A673 (cell line): ENCODE results near the gene PLEK. TPM values are rescaled to one million over a fixed set of nuclear protein-coding genes. Genes with fewer than 3 reads are reported as not detected.
A peak's percentile ranks its signal among the peaks of the same experiment; 100 is the strongest.

Experiments
- Bru-seq: library from RNA; stranded (reverse); fragments of 400-500 nt; gene quantifications from one replicate; lab custom pipeline; 2021; lab: Mats Ljungman, UMichigan
- BruChase-seq, 2 experiments: library from RNA; stranded (reverse); fragments of 400-500 nt; gene quantifications; one replicate each; lab custom pipeline; 2021; lab: Mats Ljungman, UMichigan
- BruUV-seq: library from RNA; stranded (reverse); fragments of 400-500 nt; replicated peaks from 2 replicates; lab custom pipeline; 2021; lab: Mats Ljungman, UMichigan
- CTCF ChIA-PET: fragments of 300-600 bp; sonication (Branson Sonifier 250); formaldehyde crosslinking; loops from one replicate; lab custom pipeline; 2022; ENCODE audit warnings: antibody characterized with exemption; lab: Charles Lee
- POLR2A ChIA-PET: fragments of 300-600 bp; sonication (Branson Sonifier 250); formaldehyde crosslinking; loops from one replicate; lab custom pipeline; 2022; ENCODE audit warnings: antibody characterized with exemption; ENCODE audit not compliant: low non-redundant PET; lab: Charles Lee
- DNase-seq: peaks from one replicate; pipeline ENCODE4 v3.0.0-alpha.2; 2015; ENCODE audit warnings: low spot score
- H3K27ac ChIP-seq: fragments of 200-600 bp; sonication (generic); 2 replicates; pipeline ENCODE4 v1.5.1; 2016; ENCODE audit warnings: mixed run types, low read depth, mild to moderate bottlenecking, mixed read lengths, antibody characterized with exemption, low read length; ENCODE audit not compliant: poor library complexity, severe bottlenecking
- H3K27me3 ChIP-seq: fragments of 200-600 bp; sonication (generic); replicated peaks from 2 replicates; pipeline ENCODE4 v1.6.1; 2017; ENCODE audit warnings: mixed run types, low read depth, mild to moderate bottlenecking, mixed read lengths, antibody characterized with exemption, low read length; ENCODE audit not compliant: insufficient read depth, poor library complexity
- H3K36me3 ChIP-seq: fragments of 200-600 bp; sonication (generic); 2 replicates; pipeline ENCODE4 v1.6.1; 2016; ENCODE audit warnings: mixed run types, mild to moderate bottlenecking, mixed read lengths, antibody characterized with exemption, low read length; ENCODE audit not compliant: insufficient read depth, poor library complexity, severe bottlenecking
- H3K4me1 ChIP-seq: fragments of 200-600 bp; sonication (generic); 2 replicates; pipeline ENCODE4 v1.6.1; 2017; ENCODE audit warnings: mixed run types, mild to moderate bottlenecking, mixed read lengths, antibody characterized with exemption, low read length; ENCODE audit not compliant: insufficient read depth, poor library complexity, severe bottlenecking
- H3K4me3 ChIP-seq: fragments of 200-600 bp; sonication (generic); 2 replicates; pipeline ENCODE4 v1.5.1; 2016; ENCODE audit warnings: low read depth, mixed run types, mild to moderate bottlenecking, mixed read lengths, low read length; ENCODE audit not compliant: poor library complexity, severe bottlenecking
- H3K9me3 ChIP-seq: fragments of 200-600 bp; sonication (generic); 2 replicates; pipeline ENCODE4 v1.6.1; 2016; ENCODE audit warnings: mixed run types, low read depth, mild to moderate bottlenecking, mixed read lengths, antibody characterized with exemption, low read length; ENCODE audit not compliant: poor library complexity, severe bottlenecking
- CTCF ChIP-seq: fragments of 300-800, 200-600 bp; sonication (generic); conservative IDR thresholded peaks from 2 replicates; pipeline ENCODE4 v1.5.1; 2017; ENCODE audit warnings: low read depth, mild to moderate bottlenecking, antibody characterized with exemption, low read length, moderate library complexity, mixed read lengths
- EZH2 ChIP-seq: fragments of 200-600 bp; sonication (generic); IDR thresholded peaks from 2 replicates; pipeline ENCODE4 v1.6.1; 2017; ENCODE audit warnings: borderline replicate concordance, low read depth, mild to moderate bottlenecking, mixed read lengths, antibody characterized with exemption, low read length; ENCODE audit not compliant: poor library complexity, severe bottlenecking
- intact Hi-C: fragments of 100-400 bp; cut with micrococcal nuclease; formaldehyde crosslinking; loops from one replicate; pipeline ENCODE4 v1.10.0; 2022; ENCODE audit not compliant: unreplicated experiment
- long read RNA-seq: library from polyadenylated mRNA; stranded (forward); transcript quantifications from one replicate; pipeline ENCODE4 v2.0.0, GENCODE V29; 2022
- total RNA-seq: library from RNA; stranded (reverse); gene quantifications from 2 replicates; pipeline ENCODE4 v1.2.3, GENCODE V29; 2021

PLEK gene
- not detected in 2 replicates for total RNA-seq
- Bru-seq, nascent RNA: percentile 3 among the genes with signal in this experiment
- percentile 10 among the genes with signal in this experiment for BruChase-seq, experiment 1, labeled RNA remaining after a 2-hour chase
- percentile 5 among the genes with signal in this experiment for BruChase-seq, experiment 2, labeled RNA remaining after a 6-hour chase
- long read RNA-seq: 0 reads

GRCh38 chr2:68365087-68365486, at the start of gene PLEK:
PLEK (plus strand) TSS chr2:68365282; CDS start chr2:68365352, 70 bp downstream.
- CTCF ChIA-PET: no interaction called here
- POLR2A ChIA-PET: no interaction called here
- Histone ChIP-seq H3K27ac (no peak within 1 kb of the TSS), H3K36me3 (no peaks in the 10 kb centered on the region), H3K4me3 (no peak within 1 kb of the TSS), H3K9me3 (no peaks in the 10 kb centered on the region), H3K27me3 (no peaks in the 10 kb centered on the region), H3K4me1 (no peaks in the 10 kb centered on the region)
- no peak for DNase-seq
- TF ChIP-seq CTCF: no peak
- TF ChIP-seq EZH2: no peak
- intact Hi-C loops: no loop called here
- no TSS peak for BruUV-seq

- H3K36me3 ChIP-seq: peaks cover 28% of the 10 kb centered on the region
- H3K4me3 ChIP-seq: no peak overlapping the region
- TF ChIP-seq CTCF (no peak), EZH2 (no peak)
- peaks cover 10% of the 10 kb centered on the region for H3K4me1 ChIP-seq
- intact Hi-C loops: no loop called here
- POLR2A ChIA-PET: no interaction called here
- CTCF ChIA-PET: no interaction called here
- no TSS peak for BruUV-seq
- DNase-seq: no peak
- H3K27ac ChIP-seq: no peak overlapping the region
- no peaks in the 10 kb centered on the region for H3K9me3 ChIP-seq
- no peaks in the 10 kb centered on the region for H3K27me3 ChIP-seq
These were observed 49.0 kb upstream of the PLEK start for GRCh38 chr2:68316111-68316510.

- DNase-seq: no peak
- Histone ChIP-seq H3K9me3 (no peaks in the 10 kb centered on the region), H3K27me3 (no peaks in the 10 kb centered on the region), H3K4me3 (peak overlapping the region; percentile 67), H3K27ac (peak overlapping the region; percentile 85), H3K36me3 (peaks cover 28% of the 10 kb centered on the region), H3K4me1 (peaks cover 10% of the 10 kb centered on the region)
- ChIA-PET POLR2A (interaction anchor here (0.6 to 0.7 kb wide), 2 partner anchors 43 to 729 kb away, joined by 3 to 5 read pairs; no protein-coding TSS in a partner anchor), CTCF (no interaction called here)
- no peak for TF ChIP-seq CTCF
- no peak for TF ChIP-seq EZH2
- intact Hi-C loops: no loop called here
- no TSS peak for BruUV-seq
These were observed 46.8 kb upstream of the PLEK start for GRCh38 chr2:68317971-68318913.
